ENCODE results near the gene MKLN1. TPM values are rescaled to one million over a fixed set of nuclear protein-coding genes. Genes with fewer than 3 reads are reported as not detected.
A peak's percentile ranks its signal among the peaks of the same experiment; 100 is the strongest.

MKLN1 gene
- total RNA-seq, 1 donor from 2014 or later = 60.4 TPM

DNA sequence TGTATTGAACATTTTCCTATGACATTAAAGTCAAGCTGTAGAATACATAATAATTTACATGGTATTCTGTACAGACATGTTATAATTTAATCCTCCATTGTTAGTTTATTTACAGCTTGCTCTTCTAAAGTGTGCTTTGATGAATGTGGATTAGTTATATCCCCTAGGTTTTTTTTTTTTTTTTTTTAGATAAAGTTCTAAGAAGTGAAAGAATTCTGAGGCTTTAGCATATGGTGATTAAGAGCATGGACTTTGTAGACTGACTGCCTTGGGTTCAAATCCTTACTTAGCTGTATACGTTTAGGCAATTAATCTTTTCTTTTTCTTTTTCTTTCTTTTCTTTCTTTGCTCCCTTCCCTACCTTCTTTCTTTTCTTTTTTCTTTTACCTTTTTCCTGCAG is 44.9 kb downstream of the MKLN1 start:
- no peak overlapping the region for H3K27ac ChIP-seq
- DNase-seq = no peak
- intact Hi-C loops (cut with DNase I) = no loop called here

DNA sequence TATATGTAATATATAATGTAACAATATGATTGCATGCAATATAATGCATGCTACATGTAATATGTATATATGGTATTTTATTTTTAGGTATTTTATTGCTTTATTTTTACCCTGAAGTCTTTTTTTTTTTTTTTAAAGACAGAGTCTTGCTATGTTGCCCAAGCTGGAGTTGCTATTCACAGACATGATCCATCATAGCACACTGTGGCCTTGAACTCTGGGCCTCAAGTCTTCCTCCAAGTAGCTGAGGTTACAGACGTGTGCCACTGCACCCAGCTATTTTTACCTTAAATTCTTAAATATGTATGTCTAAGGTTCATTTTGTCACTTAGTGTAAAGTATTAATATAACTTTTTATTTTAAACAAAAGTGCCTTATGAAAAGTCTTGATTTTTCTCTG is 47.1 kb downstream of the MKLN1 start:
- H3K36me3 ChIP-seq = peaks cover 7% of the 10 kb centered on the region
- TF ChIP-seq, protein P1, sequence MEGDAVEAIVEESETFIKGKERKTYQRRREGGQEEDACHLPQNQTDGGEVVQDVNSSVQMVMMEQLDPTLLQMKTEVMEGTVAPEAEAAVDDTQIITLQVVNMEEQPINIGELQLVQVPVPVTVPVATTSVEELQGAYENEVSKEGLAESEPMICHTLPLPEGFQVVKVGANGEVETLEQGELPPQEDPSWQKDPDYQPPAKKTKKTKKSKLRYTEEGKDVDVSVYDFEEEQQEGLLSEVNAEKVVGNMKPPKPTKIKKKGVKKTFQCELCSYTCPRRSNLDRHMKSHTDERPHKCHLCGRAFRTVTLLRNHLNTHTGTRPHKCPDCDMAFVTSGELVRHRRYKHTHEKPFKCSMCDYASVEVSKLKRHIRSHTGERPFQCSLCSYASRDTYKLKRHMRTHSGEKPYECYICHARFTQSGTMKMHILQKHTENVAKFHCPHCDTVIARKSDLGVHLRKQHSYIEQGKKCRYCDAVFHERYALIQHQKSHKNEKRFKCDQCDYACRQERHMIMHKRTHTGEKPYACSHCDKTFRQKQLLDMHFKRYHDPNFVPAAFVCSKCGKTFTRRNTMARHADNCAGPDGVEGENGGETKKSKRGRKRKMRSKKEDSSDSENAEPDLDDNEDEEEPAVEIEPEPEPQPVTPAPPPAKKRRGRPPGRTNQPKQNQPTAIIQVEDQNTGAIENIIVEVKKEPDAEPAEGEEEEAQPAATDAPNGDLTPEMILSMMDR (IDR thresholded peaks at IDR 0.05) = no peak
- intact Hi-C loops (cut with DNase I) = no loop called here
- H3K4me3 ChIP-seq = no peak overlapping the region
- no peak overlapping the region for H3K27ac ChIP-seq
- H3K27me3 ChIP-seq (ENCODE audit: low read depth) = no peaks in the 10 kb centered on the region
- H3K9me3 ChIP-seq = no peaks in the 10 kb centered on the region
- H3K4me1 ChIP-seq = peaks cover 36% of the 10 kb centered on the region
- DNase-seq (no peak), ATAC-seq (no peak)

More for the DNA sequence above, 44.9 kb downstream of the MKLN1 start:
- ATAC-seq = no peak
- Histone ChIP-seq H3K9me3 (no peaks in the 10 kb centered on the region), H3K4me1 (peaks cover 48% of the 10 kb centered on the region), H3K36me3 (no peaks in the 10 kb centered on the region), H3K4me3 (no peak overlapping the region), H3K27me3 (ENCODE audit: low read depth) (no peaks in the 10 kb centered on the region)
- TF ChIP-seq, protein P1 (IDR thresholded peaks at IDR 0.05) = no peak

DNA sequence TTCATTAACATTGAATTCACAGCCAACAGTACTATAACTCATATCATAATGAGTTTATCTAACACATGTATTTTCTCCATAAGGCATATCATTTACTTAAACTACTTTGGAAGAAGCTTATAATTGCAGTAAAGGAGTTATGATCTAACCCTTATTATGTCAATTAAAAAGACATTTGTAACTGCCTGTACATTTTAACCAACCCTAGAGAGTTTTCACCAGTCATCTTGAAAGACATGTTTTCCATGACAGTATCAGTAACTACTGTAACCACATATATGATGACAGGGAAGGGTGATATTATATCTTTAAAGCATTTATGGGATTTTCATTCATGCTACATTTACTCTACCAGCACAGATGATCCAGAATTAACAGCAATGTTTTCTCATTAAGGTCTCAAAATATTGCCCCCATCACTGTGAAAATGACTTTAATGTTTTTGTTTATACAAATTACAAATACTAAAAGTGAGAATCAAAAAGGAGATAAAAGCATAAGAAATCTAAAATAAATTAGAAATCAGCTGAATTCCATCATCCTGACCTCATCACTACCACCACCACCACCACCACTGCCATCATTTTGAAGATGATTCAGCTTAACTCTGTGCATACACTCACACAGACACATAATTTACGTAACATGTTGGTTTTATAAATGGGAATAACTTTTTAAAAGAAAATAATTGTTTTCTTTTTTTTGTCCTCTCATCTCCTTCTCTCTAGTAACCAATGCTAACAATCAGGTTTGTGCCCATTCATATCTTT is 53.6 kb downstream of the MKLN1 start:
- H3K9me3 ChIP-seq = no peaks in the 10 kb centered on the region
- TF ChIP-seq, protein P1 (IDR thresholded peaks at IDR 0.05) = no peak
- no peak for DNase-seq
- intact Hi-C loops (cut with DNase I) = no loop called here
- H3K27ac ChIP-seq = no peak overlapping the region
- no peaks in the 10 kb centered on the region for H3K27me3 ChIP-seq (ENCODE audit: low read depth)
- no peak overlapping the region for H3K4me3 ChIP-seq
- H3K4me1 ChIP-seq = peaks cover 8% of the 10 kb centered on the region
- peaks cover 7% of the 10 kb centered on the region for H3K36me3 ChIP-seq
- no peak for ATAC-seq

DNA sequence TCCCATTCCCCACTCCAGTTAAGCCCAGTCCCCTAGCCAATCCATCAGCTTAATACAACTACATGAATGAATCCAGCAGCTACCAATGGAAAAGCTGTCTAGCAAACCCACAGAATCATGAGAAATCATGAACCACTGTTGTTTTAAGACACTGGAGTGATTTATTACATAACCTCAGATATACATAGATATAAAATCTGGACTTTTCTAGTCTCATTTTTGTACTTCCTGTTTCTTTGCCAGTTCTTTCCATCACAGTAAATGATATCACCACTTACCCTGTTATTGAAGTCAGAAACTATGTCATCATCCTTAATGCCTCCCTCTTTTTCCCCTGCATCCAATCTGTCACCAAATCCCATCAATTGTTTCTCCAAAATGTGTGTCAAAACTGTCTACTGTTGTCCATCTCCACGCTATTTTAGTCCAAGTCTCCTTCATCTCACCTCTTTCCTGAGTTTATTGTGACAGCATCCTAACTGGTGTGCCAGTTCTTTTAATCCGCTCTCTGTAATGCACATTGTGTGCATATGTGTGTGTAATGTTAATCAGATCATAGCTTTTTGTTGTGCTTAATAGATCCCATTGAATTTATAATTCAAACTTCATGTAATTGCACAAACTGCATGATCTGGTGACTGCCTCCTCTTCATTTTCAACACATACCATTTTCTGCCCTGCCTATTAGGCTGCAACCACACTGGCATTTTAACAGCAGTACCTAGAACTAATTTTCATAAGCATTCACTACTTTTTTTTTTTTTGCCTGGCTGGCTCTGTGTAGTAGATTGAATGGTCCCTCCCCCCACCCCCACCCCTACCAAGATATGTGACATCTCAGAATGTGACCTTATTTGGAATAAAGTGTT is 56.0 kb downstream of the MKLN1 start:
- TF ChIP-seq, protein P1 (IDR thresholded peaks at IDR 0.05) = no peak
- DNase-seq = no peak
- Histone ChIP-seq H3K4me3 (no peak overlapping the region), H3K4me1 (peaks cover 8% of the 10 kb centered on the region), H3K36me3 (peaks cover 5% of the 10 kb centered on the region), H3K27me3 (ENCODE audit: low read depth) (no peaks in the 10 kb centered on the region), H3K27ac (no peak overlapping the region), H3K9me3 (no peaks in the 10 kb centered on the region)
- intact Hi-C loops (cut with DNase I) = no loop called here
- ATAC-seq = peak in 1 of 2 donors; percentile 15

DNA sequence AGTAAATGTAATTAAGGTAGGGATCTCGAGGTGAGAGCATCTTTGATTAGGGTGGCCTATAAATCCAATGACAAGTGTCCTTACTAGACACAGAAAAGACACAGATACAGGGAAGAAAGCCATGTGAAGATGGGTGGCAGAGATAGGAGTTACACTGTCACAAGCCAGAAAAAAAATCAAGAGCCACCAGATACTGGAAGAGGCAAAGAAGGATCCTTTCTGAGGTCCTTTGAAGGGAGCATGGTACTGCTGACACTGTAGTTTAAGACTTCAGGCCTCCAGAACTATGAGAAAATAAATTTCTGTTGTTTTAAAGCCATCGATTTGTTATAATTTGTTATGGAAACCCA is 56.6 kb downstream of the MKLN1 start:
- peaks cover 8% of the 10 kb centered on the region for H3K4me1 ChIP-seq

More for the DNA sequence above, 56.6 kb downstream of the MKLN1 start:
- no peak for ATAC-seq
- DNase-seq = no peak
- peaks cover 7% of the 10 kb centered on the region for H3K36me3 ChIP-seq
- intact Hi-C loops (cut with DNase I) = no loop called here
- H3K4me3 ChIP-seq = no peak overlapping the region
- TF ChIP-seq, protein P1 (IDR thresholded peaks at IDR 0.05) = no peak
- H3K27ac ChIP-seq = no peak overlapping the region
- H3K9me3 ChIP-seq = no peaks in the 10 kb centered on the region
- no peaks in the 10 kb centered on the region for H3K27me3 ChIP-seq (ENCODE audit: low read depth)
